GM12878 (cell line): ENCODE measurements around the gene ZNF583. TPM values are rescaled to one million over a fixed set of nuclear protein-coding genes. Genes with fewer than 3 reads are reported as not detected.

ENCODE experiments used
- ATAC-seq: fragments of 200-7000 bp; cut with Tn5 transposase; 3 replicates; pipeline ENCODE4 v1.9.1; 2020; ENCODE audit warnings: mild to moderate bottlenecking, moderate library complexity
- BruUV-seq: library from RNA; stranded (reverse); fragments of 400-500 nt; replicated peaks from 2 replicates; lab custom pipeline; 2021; lab: Mats Ljungman, UMichigan
- CTCF ChIA-PET: fragments of 300-600 bp; sonication (Branson Sonifier 250); formaldehyde crosslinking; extraction: SDS; loops from one replicate; lab custom pipeline; 2021; ENCODE audit warnings: inconsistent platforms; lab: Yijun Ruan, JAX
- POLR2A ChIA-PET: fragments of 350-600 bp; formaldehyde crosslinking; extraction: SDS; loops from one replicate; lab custom pipeline; 2021; ENCODE audit warnings: inconsistent platforms; lab: Charles Lee
- RAD21 ChIA-PET: fragments of 300-600 bp; sonication (Branson Sonifier 250); formaldehyde crosslinking; loops from one replicate; lab custom pipeline; 2023; ENCODE audit warnings: antibody characterized with exemption; ENCODE audit not compliant: unreplicated experiment; lab: Charles Lee
- SMC1A ChIA-PET: fragments of 300-600 bp; sonication (Branson Sonifier 250); formaldehyde crosslinking; loops from one replicate; lab custom pipeline; 2023; ENCODE audit not compliant: unreplicated experiment, uncharacterized antibody; lab: Charles Lee
- DNase-seq: peaks from one replicate; pipeline ENCODE4 v3.0.0-alpha.2; 2011; ENCODE audit warnings: low read depth, low spot score
- FAIRE-seq: peaks from 3 replicates; lab custom pipeline; 2011; peaks lifted over from hg19 to GRCh38; lab: Jason Lieb, UNC
- H2AFZ ChIP-seq: 2 replicates; pipeline ENCODE4 v1.6.0; 2011; ENCODE audit warnings: low read depth, low read length, control low read depth; ENCODE audit not compliant: control insufficient read depth
- H3K27ac ChIP-seq: 2 replicates; pipeline ENCODE4 v1.5.1; 2011; ENCODE audit warnings: control low read depth; ENCODE audit not compliant: control insufficient read depth, insufficient read depth
- H3K27me3 ChIP-seq, 2 experiments: replicated peaks in 1 of 2; 2 replicates each; pipeline versions ENCODE4 v1.6.0 to v1.6.1; 2011; ENCODE audit warnings: low read length in 1 of 2; ENCODE audit not compliant: control insufficient read depth in 2 of 2, insufficient read depth in 2 of 2
- H3K36me3 ChIP-seq, 2 experiments: 2 replicates each; pipeline ENCODE4 v1.5.1; 2011; ENCODE audit warnings: low read length in 1 of 2; ENCODE audit not compliant: control insufficient read depth in 2 of 2, insufficient read depth in 2 of 2
- H3K4me1 ChIP-seq: 2 replicates; pipeline ENCODE4 v1.6.1; 2011; ENCODE audit warnings: mild to moderate bottlenecking, low read length, moderate library complexity, mixed read lengths; ENCODE audit not compliant: control insufficient read depth, insufficient read depth
- H3K4me2 ChIP-seq: 2 replicates; pipeline ENCODE4 v1.6.0; 2011; ENCODE audit warnings: control low read depth; ENCODE audit not compliant: control insufficient read depth, insufficient read depth
- H3K4me3 ChIP-seq: fragments of 200-600 bp; sonication (generic); 2 replicates; pipeline ENCODE4 v1.5.1; 2016
- H3K79me2 ChIP-seq: 2 replicates; pipeline ENCODE4 v1.6.0; 2011; ENCODE audit warnings: low read length; ENCODE audit not compliant: control insufficient read depth, insufficient read depth
- H3K9ac ChIP-seq: 2 replicates; pipeline ENCODE4 v1.8.0; 2011; ENCODE audit warnings: low read length, control low read depth, mixed read lengths; ENCODE audit not compliant: control insufficient read depth, insufficient read depth
- H3K9me3 ChIP-seq: replicated peaks from 3 replicates; pipeline ENCODE4 v1.5.1; 2011; ENCODE audit warnings: mild to moderate bottlenecking, low read length; ENCODE audit not compliant: control insufficient read depth, insufficient read depth
- H4K20me1 ChIP-seq: 2 replicates; pipeline ENCODE4 v1.6.0; 2011; ENCODE audit not compliant: control insufficient read depth, insufficient read depth
- CEBPB ChIP-seq, 2 experiments: fragments of 150-350 bp in 1 of 2; IDR thresholded peaks; 2 replicates each; pipeline ENCODE4 v1.6.1; 2012 to 2014; ENCODE audit warnings: low read depth in 2 of 2, low read length in 2 of 2, borderline replicate concordance in 1 of 2, inconsistent platforms in 1 of 2
- CEBPZ ChIP-seq: fragments of 150-350 bp; IDR thresholded peaks from 2 replicates; pipeline ENCODE4 v1.6.1; 2016; ENCODE audit warnings: low read depth, low read length
- EGR1 ChIP-seq, 2 experiments: IDR thresholded peaks; 1 replicate in 1 of 2; 2 replicates in 1 of 2; pipeline ENCODE4 v1.6.1; 2011 to 2012; ENCODE audit warnings: low read depth in 2 of 2, low read length in 2 of 2, borderline replicate concordance in 1 of 2, mild to moderate bottlenecking in 1 of 2, moderate library complexity in 1 of 2
- ELK1 ChIP-seq: IDR thresholded peaks from 2 replicates; pipeline ENCODE4 v1.6.1; 2012; ENCODE audit warnings: low read depth, low read length, improper control_type of control experiment
- ESRRA ChIP-seq: IDR thresholded peaks from 2 replicates; pipeline ENCODE4 v1.6.1; 2012; ENCODE audit warnings: mild to moderate bottlenecking, low read length, improper control_type of control experiment
- EZH2 ChIP-seq: IDR thresholded peaks from 2 replicates; pipeline ENCODE4 v1.6.1; 2012; ENCODE audit warnings: low read depth, mild to moderate bottlenecking, control low read depth, inconsistent platforms, low read length, borderline replicate concordance; ENCODE audit not compliant: control insufficient read depth
- HCFC1 ChIP-seq: fragments of 150-350 bp; IDR thresholded peaks from 2 replicates; pipeline ENCODE4 v1.6.1; 2014; ENCODE audit warnings: low read length
- IKZF1 ChIP-seq: fragments of 450-650 bp; conservative IDR thresholded peaks from 2 replicates; pipeline ENCODE4 v1.6.1; 2017; ENCODE audit warnings: antibody characterized with exemption, mild to moderate bottlenecking
- NR2F1 ChIP-seq: fragments of 450-650 bp; conservative IDR thresholded peaks from 2 replicates; pipeline ENCODE4 v1.6.1; 2017; ENCODE audit warnings: mild to moderate bottlenecking
- RBBP5 ChIP-seq: fragments of 200-600 bp; sonication (generic); conservative IDR thresholded peaks from 2 replicates; pipeline ENCODE4 v1.6.1; 2016
- SMAD5 ChIP-seq: IDR thresholded peaks from 2 replicates; pipeline ENCODE4 v1.6.1; 2016; ENCODE audit warnings: antibody characterized with exemption, low read depth
- SREBF1 ChIP-seq: IDR thresholded peaks from 2 replicates; pipeline ENCODE4 v1.6.1; 2012; ENCODE audit warnings: mild to moderate bottlenecking, low read length
- ZNF24 ChIP-seq: fragments of 450-650 bp; IDR thresholded peaks from 2 replicates; pipeline ENCODE4 v1.6.1; 2017; ENCODE audit warnings: antibody characterized with exemption, mild to moderate bottlenecking
- ZNF622 ChIP-seq: fragments of 450-650 bp; IDR thresholded peaks from 2 replicates; pipeline ENCODE4 v1.6.1; 2017; ENCODE audit warnings: mild to moderate bottlenecking, inconsistent platforms
- WGBS: methylation state at CpG from one replicate; pipeline ENCODE4 v1.1.6; 2016; ENCODE audit warnings: low lambda C conversion rate; ENCODE audit not compliant: insufficient replicate concordance, insufficient coverage; ENCODE audit errors: missing lambda C conversion rate; 5-methylcytosine and 5-hydroxymethylcytosine counted together
- in situ Hi-C: fragments of 300-500 bp; cut with MboI; formaldehyde crosslinking; loops from 9 replicates; pipeline ENCODE4 v1.14.3; 2018; ENCODE audit warnings: mixed read lengths
- intact Hi-C: fragments of 100-400 bp; cut with micrococcal nuclease; formaldehyde crosslinking; loops from one replicate; pipeline ENCODE4 v1.14.2; 2022; ENCODE audit not compliant: unreplicated experiment
- polyA plus RNA-seq, 11 experiments: library from polyadenylated mRNA; depleted of rRNA in 4 of 11; unstranded in 6 of 11; stranded (reverse) in 5 of 11; fragments of >200 nt; fragmentation: Nextera tagmentation in 4 of 11; fragmentation: Illumina TruSeq in 1 of 11; extraction: Ambion mirVana in 4 of 11; extraction: Trizol in 1 of 11; gene quantifications; 1 replicate in 1 of 11; 2 replicates in 10 of 11; pipeline versions ENCODE4 v1.2.1 to v1.2.3, GENCODE V29; 2011 to 2016; ENCODE audit warnings: inconsistent platforms in 2 of 11, missing spikeins in 2 of 11, low read depth in 1 of 11
- total RNA-seq, 4 experiments: library from RNA; depleted of rRNA in 3 of 4; stranded (reverse); fragments of >200 nt in 3 of 4; fragmentation: Illumina TruSeq in 1 of 4; extraction: Trizol in 1 of 4; gene quantifications; 2 replicates each; pipeline versions ENCODE4 v1.2.1 to v1.2.3, GENCODE V29; 2013 to 2021

ZNF583 gene
- total and polyA plus RNA-seq, 10 of the 15 experiments (the other 5 are each of a cell fraction or from before 2014, with no cell fraction given), result 0.40 to 3.1 (median 1.4) TPM

DNA sequence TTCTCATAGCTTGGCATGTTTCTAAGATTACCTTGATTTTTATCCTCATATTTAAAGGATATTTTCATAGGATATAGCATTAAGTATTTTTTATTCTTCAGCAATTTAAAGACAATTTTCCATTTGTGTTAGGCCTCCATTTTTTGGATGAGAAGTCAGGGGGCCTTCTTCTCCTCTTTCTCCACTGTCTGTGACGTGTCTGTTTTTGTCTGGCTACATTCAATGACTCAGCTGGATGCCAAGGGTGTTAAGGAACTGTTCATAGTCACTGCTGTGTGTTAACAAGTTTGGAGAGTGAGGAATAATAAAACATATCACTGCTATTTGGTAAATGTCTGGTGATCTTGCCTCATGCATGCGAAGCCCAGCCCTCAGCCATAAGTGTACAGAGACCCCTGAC lies 47.2 kb upstream of the ZNF583 start:
- no peak for TF ChIP-seq CEBPZ
- TF ChIP-seq ZNF24, result no peak
- RAD21 ChIA-PET, result no interaction called here
- 17% methylated on average over 2 of the region's 2 CpGs for WGBS
- H3K9ac ChIP-seq, result no peak overlapping the region
- no peaks in the 10 kb centered on the region for H3K27me3 ChIP-seq
- CTCF ChIA-PET, result no interaction called here
- no TSS peak for BruUV-seq
- no peak overlapping the region for H2AFZ ChIP-seq
- no peaks in the 10 kb centered on the region for H3K79me2 ChIP-seq
- ATAC-seq (no peak), FAIRE-seq (no peak), DNase-seq (no peak)
- POLR2A ChIA-PET, result no interaction called here
- no peaks in the 10 kb centered on the region for H4K20me1 ChIP-seq
- H3K36me3 ChIP-seq, result no peaks in the 10 kb centered on the region
- no peaks in the 10 kb centered on the region for H3K4me1 ChIP-seq
- H3K4me3 ChIP-seq, result no peak overlapping the region
- H3K27ac ChIP-seq, result no peak overlapping the region
- intact Hi-C loops, result no loop called here
- no peak overlapping the region for H3K4me2 ChIP-seq
- no peaks in the 10 kb centered on the region; the same call in 2 of the 3 replicates for H3K9me3 ChIP-seq
- in situ Hi-C loops, result no loop called here
- SMC1A ChIA-PET, result no interaction called here

DNA sequence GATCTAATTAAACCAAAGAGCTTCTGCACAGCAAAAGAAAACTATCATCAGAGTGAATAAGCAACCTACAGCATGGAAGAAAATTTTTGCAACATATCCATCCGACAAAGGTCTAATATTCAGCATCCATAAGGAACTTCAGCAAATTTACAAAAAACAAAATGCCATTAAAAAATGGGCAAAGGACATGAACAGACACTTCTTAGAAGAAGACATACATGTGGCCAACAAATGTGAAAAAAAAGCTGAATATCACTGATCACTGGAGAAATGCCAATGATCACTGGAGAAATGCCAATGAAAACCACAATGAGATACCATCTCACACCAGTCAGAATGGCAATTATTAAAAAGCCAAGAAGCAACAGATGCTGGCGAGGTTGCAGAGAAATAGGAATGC lies 43.3 kb upstream of the ZNF583 start:
- no peak overlapping the region for H2AFZ ChIP-seq
- CTCF ChIA-PET, result interaction anchor here (1.8 kb wide), 1 partner anchor 12 kb away, joined by 7 read pairs; no protein-coding TSS in a partner anchor
- SMC1A ChIA-PET, result no interaction called here
- RAD21 ChIA-PET, result no interaction called here
- H3K9me3 ChIP-seq, result no peaks in the 10 kb centered on the region; the same call in 2 of the 3 replicates
- FAIRE-seq, result no peak
- H3K36me3 ChIP-seq, result no peaks in the 10 kb centered on the region
- DNase-seq, result no peak
- H3K4me1 ChIP-seq, result no peaks in the 10 kb centered on the region
- no peak overlapping the region for H3K27ac ChIP-seq
- H3K27me3 ChIP-seq, result no peaks in the 10 kb centered on the region
- TF ChIP-seq NR2F1, result no peak
- TF ChIP-seq SREBF1, result no peak
- TF ChIP-seq EGR1 (IDR thresholded peaks at IDR 0.05; ENCODE audit: borderline replicate concordance in 1 of 2, low read depth in 2 of 2, low read length in 2 of 2), result no peak
- TF ChIP-seq CEBPB (IDR thresholded peaks at IDR 0.05; ENCODE audit: borderline replicate concordance in 1 of 2, low read depth in 2 of 2, low read length in 2 of 2), result no peak
- TF ChIP-seq EZH2, result no peak
- no peak for TF ChIP-seq ESRRA
- no peak for TF ChIP-seq SMAD5
- TF ChIP-seq RBBP5, result no peak
- TF ChIP-seq HCFC1, result no peak
- no peak for TF ChIP-seq IKZF1
- TF ChIP-seq ELK1, result no peak
- no peak for TF ChIP-seq ZNF24
- TF ChIP-seq ZNF622, result no peak
- no peaks in the 10 kb centered on the region for H3K79me2 ChIP-seq
- intact Hi-C loops (no loop called here), in situ Hi-C loops (no loop called here)
- 27% methylated on average over 2 of the region's 2 CpGs for WGBS
- no peaks in the 10 kb centered on the region for H4K20me1 ChIP-seq
- POLR2A ChIA-PET, result no interaction called here
- no peak for ATAC-seq
- BruUV-seq, result no TSS peak
- H3K4me3 ChIP-seq, result no peak overlapping the region
- no peak overlapping the region for H3K9ac ChIP-seq
- no peak overlapping the region for H3K4me2 ChIP-seq
